A673 (cell line): ENCODE data around the gene GAREM1. TPM values are rescaled to one million over a fixed set of nuclear protein-coding genes. Genes with fewer than 3 reads are reported as not detected.

Experiments used
- BruUV-seq: library from RNA; stranded (reverse); fragments of 400-500 nt; replicated peaks from 2 replicates; lab custom pipeline; 2021; lab: Mats Ljungman, UMichigan
- CTCF ChIA-PET: fragments of 300-600 bp; sonication (Branson Sonifier 250); formaldehyde crosslinking; loops from one replicate; lab custom pipeline; 2022; ENCODE audit warnings: antibody characterized with exemption; lab: Charles Lee
- POLR2A ChIA-PET: fragments of 300-600 bp; sonication (Branson Sonifier 250); formaldehyde crosslinking; loops from one replicate; lab custom pipeline; 2022; ENCODE audit warnings: antibody characterized with exemption; ENCODE audit not compliant: low non-redundant PET; lab: Charles Lee
- DNase-seq: peaks from one replicate; pipeline ENCODE4 v3.0.0-alpha.2; 2015; ENCODE audit warnings: low spot score
- H3K27ac ChIP-seq: fragments of 200-600 bp; sonication (generic); 2 replicates; pipeline ENCODE4 v1.5.1; 2016; ENCODE audit warnings: mixed run types, low read depth, mild to moderate bottlenecking, mixed read lengths, antibody characterized with exemption, low read length; ENCODE audit not compliant: poor library complexity, severe bottlenecking
- H3K27me3 ChIP-seq: fragments of 200-600 bp; sonication (generic); replicated peaks from 2 replicates; pipeline ENCODE4 v1.6.1; 2017; ENCODE audit warnings: mixed run types, low read depth, mild to moderate bottlenecking, mixed read lengths, antibody characterized with exemption, low read length; ENCODE audit not compliant: insufficient read depth, poor library complexity
- H3K36me3 ChIP-seq: fragments of 200-600 bp; sonication (generic); 2 replicates; pipeline ENCODE4 v1.6.1; 2016; ENCODE audit warnings: mixed run types, mild to moderate bottlenecking, mixed read lengths, antibody characterized with exemption, low read length; ENCODE audit not compliant: insufficient read depth, poor library complexity, severe bottlenecking
- H3K4me1 ChIP-seq: fragments of 200-600 bp; sonication (generic); 2 replicates; pipeline ENCODE4 v1.6.1; 2017; ENCODE audit warnings: mixed run types, mild to moderate bottlenecking, mixed read lengths, antibody characterized with exemption, low read length; ENCODE audit not compliant: insufficient read depth, poor library complexity, severe bottlenecking
- H3K4me3 ChIP-seq: fragments of 200-600 bp; sonication (generic); 2 replicates; pipeline ENCODE4 v1.5.1; 2016; ENCODE audit warnings: low read depth, mixed run types, mild to moderate bottlenecking, mixed read lengths, low read length; ENCODE audit not compliant: poor library complexity, severe bottlenecking
- H3K9me3 ChIP-seq: fragments of 200-600 bp; sonication (generic); 2 replicates; pipeline ENCODE4 v1.6.1; 2016; ENCODE audit warnings: mixed run types, low read depth, mild to moderate bottlenecking, mixed read lengths, antibody characterized with exemption, low read length; ENCODE audit not compliant: poor library complexity, severe bottlenecking
- EZH2 ChIP-seq: fragments of 200-600 bp; sonication (generic); IDR thresholded peaks from 2 replicates; pipeline ENCODE4 v1.6.1; 2017; ENCODE audit warnings: borderline replicate concordance, low read depth, mild to moderate bottlenecking, mixed read lengths, antibody characterized with exemption, low read length; ENCODE audit not compliant: poor library complexity, severe bottlenecking
- intact Hi-C: fragments of 100-400 bp; cut with micrococcal nuclease; formaldehyde crosslinking; loops from one replicate; pipeline ENCODE4 v1.10.0; 2022; ENCODE audit not compliant: unreplicated experiment
- total RNA-seq: library from RNA; stranded (reverse); gene quantifications from 2 replicates; pipeline ENCODE4 v1.2.3, GENCODE V29; 2021
- TF ChIP-seq, protein P1 (sequence below): fragments of 300-800, 200-600 bp; sonication (generic); conservative IDR thresholded peaks from 2 replicates; pipeline ENCODE4 v1.5.1; 2017; ENCODE audit warnings: low read depth, mild to moderate bottlenecking, antibody characterized with exemption, low read length, moderate library complexity, mixed read lengths

Gene GAREM1
- total RNA-seq, 1 experiment from 2014 or later: 8.4 TPM

GRCh38 chr18:32469190-32469651 lies 1.5 kb downstream of the GAREM1 start:
- no TSS peak for BruUV-seq
- Histone ChIP-seq H3K27me3 (no peaks in the 10 kb centered on the region), H3K4me1 (peaks cover 5% of the 10 kb centered on the region), H3K36me3 (no peaks in the 10 kb centered on the region), H3K4me3 (peak overlapping the region; percentile 77), H3K9me3 (no peaks in the 10 kb centered on the region), H3K27ac (no peak overlapping the region)
- CTCF ChIA-PET: interaction anchor here (0.8 to 2.8 kb wide), 3 partner anchors 180 to 311 kb away, joined by 4 to 45 read pairs (median 6); no protein-coding TSS in a partner anchor
- TF ChIP-seq EZH2: no peak
- TF ChIP-seq, protein P1, sequence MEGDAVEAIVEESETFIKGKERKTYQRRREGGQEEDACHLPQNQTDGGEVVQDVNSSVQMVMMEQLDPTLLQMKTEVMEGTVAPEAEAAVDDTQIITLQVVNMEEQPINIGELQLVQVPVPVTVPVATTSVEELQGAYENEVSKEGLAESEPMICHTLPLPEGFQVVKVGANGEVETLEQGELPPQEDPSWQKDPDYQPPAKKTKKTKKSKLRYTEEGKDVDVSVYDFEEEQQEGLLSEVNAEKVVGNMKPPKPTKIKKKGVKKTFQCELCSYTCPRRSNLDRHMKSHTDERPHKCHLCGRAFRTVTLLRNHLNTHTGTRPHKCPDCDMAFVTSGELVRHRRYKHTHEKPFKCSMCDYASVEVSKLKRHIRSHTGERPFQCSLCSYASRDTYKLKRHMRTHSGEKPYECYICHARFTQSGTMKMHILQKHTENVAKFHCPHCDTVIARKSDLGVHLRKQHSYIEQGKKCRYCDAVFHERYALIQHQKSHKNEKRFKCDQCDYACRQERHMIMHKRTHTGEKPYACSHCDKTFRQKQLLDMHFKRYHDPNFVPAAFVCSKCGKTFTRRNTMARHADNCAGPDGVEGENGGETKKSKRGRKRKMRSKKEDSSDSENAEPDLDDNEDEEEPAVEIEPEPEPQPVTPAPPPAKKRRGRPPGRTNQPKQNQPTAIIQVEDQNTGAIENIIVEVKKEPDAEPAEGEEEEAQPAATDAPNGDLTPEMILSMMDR: no peak
- peak; percentile 39 for DNase-seq
- POLR2A ChIA-PET: no interaction called here
- intact Hi-C loops: no loop called here

- TF ChIP-seq, protein P1: no peak
- TF ChIP-seq EZH2: no peak
- no peak overlapping the region for H3K27ac ChIP-seq
- H3K27me3 ChIP-seq: no peaks in the 10 kb centered on the region
- CTCF ChIA-PET: interaction anchor here (1.3 kb wide), 1 partner anchor 179 kb away, joined by 6 read pairs; no protein-coding TSS in a partner anchor
- H3K9me3 ChIP-seq: no peaks in the 10 kb centered on the region
- POLR2A ChIA-PET: no interaction called here
- H3K4me1 ChIP-seq: peaks cover 5% of the 10 kb centered on the region
- no peak for DNase-seq
- intact Hi-C loops: no loop called here
- H3K36me3 ChIP-seq: no peaks in the 10 kb centered on the region
- no TSS peak for BruUV-seq
- H3K4me3 ChIP-seq: peak overlapping the region; percentile 77
These were observed 2.4 kb downstream of the GAREM1 start for GRCh38 chr18:32468147-32468845.

DNA sequence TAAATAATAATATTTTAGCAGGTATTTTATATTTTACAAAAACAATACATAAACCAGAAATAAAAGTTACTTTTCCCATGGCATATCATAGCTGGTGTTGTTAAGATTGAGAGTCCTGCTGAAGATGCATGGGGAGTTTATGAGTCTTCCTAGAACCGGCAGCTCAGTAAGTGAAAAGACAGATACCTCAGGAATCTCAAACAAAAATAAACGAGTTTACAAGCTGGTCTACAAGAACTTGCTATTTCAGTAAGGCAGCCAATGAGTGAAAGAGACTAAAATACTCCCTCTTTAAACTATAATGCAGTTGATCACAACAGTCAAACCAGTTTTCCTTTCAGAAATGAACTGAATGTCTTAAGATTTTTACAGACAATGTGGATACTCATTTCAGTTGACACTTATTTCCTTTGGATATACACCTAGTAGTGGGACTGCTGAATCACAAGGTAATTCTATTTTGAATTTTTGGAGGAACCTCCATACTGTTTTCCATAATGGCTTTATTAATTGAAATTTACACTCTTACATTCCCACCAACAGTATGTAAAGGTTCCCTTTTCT lies 8.9 kb downstream of the GAREM1 start:
- no peaks in the 10 kb centered on the region for H3K9me3 ChIP-seq
- no TSS peak for BruUV-seq
- no peaks in the 10 kb centered on the region for H3K4me1 ChIP-seq
- CTCF ChIA-PET: interaction anchor here (0.5 kb wide), 1 partner anchor 38 kb away, joined by 3 read pairs; no protein-coding TSS in a partner anchor
- intact Hi-C loops: no loop called here
- H3K36me3 ChIP-seq: no peaks in the 10 kb centered on the region
- H3K4me3 ChIP-seq: no peak overlapping the region
- POLR2A ChIA-PET: no interaction called here
- no peaks in the 10 kb centered on the region for H3K27me3 ChIP-seq
- TF ChIP-seq EZH2: no peak
- TF ChIP-seq, protein P1: no peak
- no peak for DNase-seq
- no peak overlapping the region for H3K27ac ChIP-seq
